Measurements from ENCODE around the gene KLF11. TPM values are rescaled to one million over a fixed set of nuclear protein-coding genes. Genes with fewer than 3 reads are reported as not detected.

KLF11 gene
- polyA plus RNA-seq, 1 of the 3 experiments (the other 2 are of a cell fraction) = 9.5 TPM

- Histone ChIP-seq H3K36me3 (replicated peaks in 1 of 2; ENCODE audit: control insufficient read depth in 1 of 2, insufficient read depth in 2 of 2, low read length in 1 of 2) (no peaks in the 10 kb centered on the region), H3F3A (replicated peaks; ENCODE audit: insufficient read depth) (peaks cover 11% of the 10 kb centered on the region), H2AFZ (ENCODE audit: low read depth) (peak overlapping the region; percentile 37; the same call in 1 of the 2 replicates), H3K9ac (no peak overlapping the region), H3K9me2 (no peaks in the 10 kb centered on the region), H3K79me2 (ENCODE audit: insufficient read depth) (no peaks in the 10 kb centered on the region), H3K4me2 (0 out of 2 replicates have a peak overlapping the region, but pooled peaks have one; percentile 26), H3K27ac (ENCODE audit: low read depth in 2 of 2, low read length in 1 of 2) (no peak overlapping the region; a peak in 1 of 4 replicates), H3K4me1 (ENCODE audit: control insufficient read depth in 1 of 2, insufficient read depth in 2 of 2, low read depth in 1 of 2, low read length in 1 of 2) (peaks cover 8 to 26% of the 10 kb centered on the region in 2 experiments; a peak in 2 of 4 replicates), H4K20me1 (ENCODE audit: insufficient read depth) (no peaks in the 10 kb centered on the region), H3K9me3 (no peaks in the 10 kb centered on the region), H3K27me3 (ENCODE audit: insufficient read depth) (no peaks in the 10 kb centered on the region), H3K4me3 (ENCODE audit: low read depth in 2 of 2, low read length in 1 of 2) (no peak overlapping the region)
- DNase-seq = no peak
- POLR2A ChIA-PET = no interaction called here
- TF ChIP-seq ELF1 (IDR thresholded peaks at IDR 0.05) (no peak), MEF2A (IDR thresholded peaks at IDR 0.05; ENCODE audit: borderline replicate concordance, low read depth) (no peak), FOXM1 (IDR thresholded peaks at IDR 0.05; ENCODE audit: low read depth) (no peak), TAF1 (IDR thresholded peaks at IDR 0.05; ENCODE audit: borderline replicate concordance, low read depth, low read length) (no peak), MXI1 (IDR thresholded peaks at IDR 0.05; ENCODE audit: low read depth, low read length) (no peak; the same call in 1 of the 2 replicates), USF1 (IDR thresholded peaks at IDR 0.05; ENCODE audit: borderline replicate concordance, low read depth) (no peak)
- 86% methylated on average over 5 of the region's 5 CpGs for WGBS (ENCODE audit: low lambda C conversion rate)
- CTCF ChIA-PET = interaction anchor here (0.8 to 3.0 kb wide), 19 partner anchors 8 to 399 kb away, joined by 3 to 36 read pairs (median 4); no protein-coding TSS in a partner anchor
These were observed 7.7 kb upstream of the KLF11 start for GRCh38 chr2:10035633-10036032.

GRCh38 chr2:10036095-10036884 lies 7.1 kb upstream of the KLF11 start:
- Histone ChIP-seq H3K36me3 (replicated peaks in 1 of 2; ENCODE audit: control insufficient read depth in 1 of 2, insufficient read depth in 2 of 2, low read length in 1 of 2) (no peaks in the 10 kb centered on the region), H3K9ac (peak overlapping the region; percentile 13; the same call in 1 of the 2 replicates), H2AFZ (ENCODE audit: low read depth) (peak overlapping the region; percentile 37; the same call in 1 of the 2 replicates), H3K4me3 (ENCODE audit: low read depth in 2 of 2, low read length in 1 of 2) (no peak overlapping the region), H3K4me1 (ENCODE audit: control insufficient read depth in 1 of 2, insufficient read depth in 2 of 2, low read depth in 1 of 2, low read length in 1 of 2) (peaks cover 8 to 24% of the 10 kb centered on the region in 2 experiments; a peak in 2 of 4 replicates), H3K4me2 (peak overlapping the region; percentile 26; the same call in 1 of the 2 replicates), H3F3A (replicated peaks; ENCODE audit: insufficient read depth) (peaks cover 11% of the 10 kb centered on the region), H3K79me2 (ENCODE audit: insufficient read depth) (no peaks in the 10 kb centered on the region), H3K9me2 (no peaks in the 10 kb centered on the region), H3K9me3 (no peaks in the 10 kb centered on the region), H4K20me1 (ENCODE audit: insufficient read depth) (no peaks in the 10 kb centered on the region), H3K27me3 (ENCODE audit: insufficient read depth) (no peaks in the 10 kb centered on the region), H3K27ac (ENCODE audit: low read depth in 2 of 2, low read length in 1 of 2) (peak overlapping the region; percentile 24 to 64; a peak in 2 of 4 replicates)
- POLR2A ChIA-PET = no interaction called here
- WGBS (ENCODE audit: low lambda C conversion rate) = 49% methylated on average over 9 of the region's 14 CpGs
- DNase-seq = peak; percentile 87
- CTCF ChIA-PET = interaction anchor here (0.8 to 3.0 kb wide), 16 partner anchors 8 to 399 kb away, joined by 3 to 36 read pairs (median 4); no protein-coding TSS in a partner anchor
- TF ChIP-seq GABPA (IDR thresholded peaks at IDR 0.05; ENCODE audit: low read depth) (no peak), CTCF (IDR thresholded peaks at IDR 0.05) (peak; percentile 73), REST (IDR thresholded peaks at IDR 0.05; ENCODE audit: low read depth, low read length) (no peak), TAF1 (IDR thresholded peaks at IDR 0.05; ENCODE audit: borderline replicate concordance, low read depth, low read length) (no peak), GATA2 (CRISPR knock-in tag; IDR thresholded peaks at IDR 0.05) (no peak), RCOR1 (IDR thresholded peaks at IDR 0.05; ENCODE audit: low read length) (no peak), JUND (IDR thresholded peaks at IDR 0.05) (no peak), TCF12 (IDR thresholded peaks at IDR 0.05) (no peak; the same call in 1 of the 2 replicates), FOXM1 (IDR thresholded peaks at IDR 0.05; ENCODE audit: low read depth) (no peak), MEF2A (IDR thresholded peaks at IDR 0.05; ENCODE audit: borderline replicate concordance, low read depth) (no peak), SIN3A (IDR thresholded peaks at IDR 0.05; ENCODE audit: borderline replicate concordance, low read depth, low read length) (peak; percentile 63; the same call in 1 of the 2 replicates), RAD21 (IDR thresholded peaks at IDR 0.05; ENCODE audit: low read length) (peak; percentile 50), POLR2AphosphoS5 (IDR thresholded peaks at IDR 0.05; ENCODE audit: low read depth, low read length) (no peak), RXRA (IDR thresholded peaks at IDR 0.05; ENCODE audit: borderline replicate concordance, low read depth) (no peak), IRF3 (IDR thresholded peaks at IDR 0.05; ENCODE audit: low read depth, low read length) (no peak), MXI1 (IDR thresholded peaks at IDR 0.05; ENCODE audit: low read depth, low read length) (no peak; the same call in 1 of the 2 replicates), TEAD4 (IDR thresholded peaks at IDR 0.05; ENCODE audit: borderline replicate concordance, insufficient read depth) (no peak)
